ENCODE results near the gene BSG.

Gene BSG

DNA sequence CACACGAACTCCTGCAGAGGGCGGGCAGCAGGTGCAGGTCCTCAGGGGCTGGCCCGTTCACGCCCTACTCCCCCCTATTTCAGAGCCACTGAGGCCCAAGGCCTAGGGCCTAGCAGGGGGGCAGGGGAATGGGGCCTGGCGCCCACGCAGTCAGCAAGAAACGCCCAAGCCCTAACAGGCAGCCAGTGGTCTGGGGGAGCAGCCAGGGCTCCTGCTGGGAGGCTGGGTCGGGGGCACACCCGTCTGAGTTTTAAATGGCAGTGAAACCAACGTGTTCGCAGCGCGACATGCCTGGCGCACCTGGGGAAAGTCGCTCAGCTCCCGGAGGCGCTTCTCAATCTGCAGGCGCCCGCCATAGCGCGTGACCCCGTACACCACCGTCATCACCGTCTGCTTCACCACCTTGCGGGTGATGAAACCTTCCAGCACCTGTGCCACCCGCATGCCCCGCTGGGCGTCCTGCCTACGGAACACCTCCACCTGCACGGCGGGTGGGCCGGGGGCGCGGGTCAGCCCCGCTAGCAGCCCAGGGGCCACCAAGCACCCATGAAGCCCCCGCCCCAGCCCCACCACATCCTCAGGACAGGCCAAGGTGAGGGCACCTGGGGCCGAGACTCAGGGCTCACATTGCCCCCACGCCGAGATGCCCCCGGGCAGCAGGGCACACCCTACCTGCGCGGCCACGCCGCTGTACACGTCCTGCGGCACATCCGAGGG is 47.0 kb downstream of the BSG start:
- no peak for TF ChIP-seq ZNF830 (tag by site-specific recombination; IDR thresholded peaks at IDR 0.05; ENCODE audit: low read depth)
- TF ChIP-seq, protein P1, sequence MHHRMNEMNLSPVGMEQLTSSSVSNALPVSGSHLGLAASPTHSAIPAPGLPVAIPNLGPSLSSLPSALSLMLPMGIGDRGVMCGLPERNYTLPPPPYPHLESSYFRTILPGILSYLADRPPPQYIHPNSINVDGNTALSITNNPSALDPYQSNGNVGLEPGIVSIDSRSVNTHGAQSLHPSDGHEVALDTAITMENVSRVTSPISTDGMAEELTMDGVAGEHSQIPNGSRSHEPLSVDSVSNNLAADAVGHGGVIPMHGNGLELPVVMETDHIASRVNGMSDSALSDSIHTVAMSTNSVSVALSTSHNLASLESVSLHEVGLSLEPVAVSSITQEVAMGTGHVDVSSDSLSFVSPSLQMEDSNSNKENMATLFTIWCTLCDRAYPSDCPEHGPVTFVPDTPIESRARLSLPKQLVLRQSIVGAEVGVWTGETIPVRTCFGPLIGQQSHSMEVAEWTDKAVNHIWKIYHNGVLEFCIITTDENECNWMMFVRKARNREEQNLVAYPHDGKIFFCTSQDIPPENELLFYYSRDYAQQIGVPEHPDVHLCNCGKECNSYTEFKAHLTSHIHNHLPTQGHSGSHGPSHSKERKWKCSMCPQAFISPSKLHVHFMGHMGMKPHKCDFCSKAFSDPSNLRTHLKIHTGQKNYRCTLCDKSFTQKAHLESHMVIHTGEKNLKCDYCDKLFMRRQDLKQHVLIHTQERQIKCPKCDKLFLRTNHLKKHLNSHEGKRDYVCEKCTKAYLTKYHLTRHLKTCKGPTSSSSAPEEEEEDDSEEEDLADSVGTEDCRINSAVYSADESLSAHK (tag by site-specific recombination; IDR thresholded peaks at IDR 0.05) = no peak
- TF ChIP-seq, protein P2, sequence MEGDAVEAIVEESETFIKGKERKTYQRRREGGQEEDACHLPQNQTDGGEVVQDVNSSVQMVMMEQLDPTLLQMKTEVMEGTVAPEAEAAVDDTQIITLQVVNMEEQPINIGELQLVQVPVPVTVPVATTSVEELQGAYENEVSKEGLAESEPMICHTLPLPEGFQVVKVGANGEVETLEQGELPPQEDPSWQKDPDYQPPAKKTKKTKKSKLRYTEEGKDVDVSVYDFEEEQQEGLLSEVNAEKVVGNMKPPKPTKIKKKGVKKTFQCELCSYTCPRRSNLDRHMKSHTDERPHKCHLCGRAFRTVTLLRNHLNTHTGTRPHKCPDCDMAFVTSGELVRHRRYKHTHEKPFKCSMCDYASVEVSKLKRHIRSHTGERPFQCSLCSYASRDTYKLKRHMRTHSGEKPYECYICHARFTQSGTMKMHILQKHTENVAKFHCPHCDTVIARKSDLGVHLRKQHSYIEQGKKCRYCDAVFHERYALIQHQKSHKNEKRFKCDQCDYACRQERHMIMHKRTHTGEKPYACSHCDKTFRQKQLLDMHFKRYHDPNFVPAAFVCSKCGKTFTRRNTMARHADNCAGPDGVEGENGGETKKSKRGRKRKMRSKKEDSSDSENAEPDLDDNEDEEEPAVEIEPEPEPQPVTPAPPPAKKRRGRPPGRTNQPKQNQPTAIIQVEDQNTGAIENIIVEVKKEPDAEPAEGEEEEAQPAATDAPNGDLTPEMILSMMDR (tag by site-specific recombination; IDR thresholded peaks at IDR 0.05) = no peak
- TF ChIP-seq, protein P3, sequence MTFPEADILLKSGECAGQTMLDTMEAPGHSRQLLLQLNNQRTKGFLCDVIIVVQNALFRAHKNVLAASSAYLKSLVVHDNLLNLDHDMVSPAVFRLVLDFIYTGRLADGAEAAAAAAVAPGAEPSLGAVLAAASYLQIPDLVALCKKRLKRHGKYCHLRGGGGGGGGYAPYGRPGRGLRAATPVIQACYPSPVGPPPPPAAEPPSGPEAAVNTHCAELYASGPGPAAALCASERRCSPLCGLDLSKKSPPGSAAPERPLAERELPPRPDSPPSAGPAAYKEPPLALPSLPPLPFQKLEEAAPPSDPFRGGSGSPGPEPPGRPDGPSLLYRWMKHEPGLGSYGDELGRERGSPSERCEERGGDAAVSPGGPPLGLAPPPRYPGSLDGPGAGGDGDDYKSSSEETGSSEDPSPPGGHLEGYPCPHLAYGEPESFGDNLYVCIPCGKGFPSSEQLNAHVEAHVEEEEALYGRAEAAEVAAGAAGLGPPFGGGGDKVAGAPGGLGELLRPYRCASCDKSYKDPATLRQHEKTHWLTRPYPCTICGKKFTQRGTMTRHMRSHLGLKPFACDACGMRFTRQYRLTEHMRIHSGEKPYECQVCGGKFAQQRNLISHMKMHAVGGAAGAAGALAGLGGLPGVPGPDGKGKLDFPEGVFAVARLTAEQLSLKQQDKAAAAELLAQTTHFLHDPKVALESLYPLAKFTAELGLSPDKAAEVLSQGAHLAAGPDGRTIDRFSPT (tag by site-specific recombination; IDR thresholded peaks at IDR 0.05) = 0 out of 2 replicates have a peak, but pooled peaks have one; percentile 34
- POLR2A ChIA-PET = interaction anchor here (0.6 kb wide), 1 partner anchor 43 kb away, joined by 4 read pairs; the partner anchor contains the start of gene RNF126
- Histone ChIP-seq H3K4me3 (ENCODE audit: low read depth, low read length) (no peak overlapping the region), H3K4me1 (ENCODE audit: control insufficient read depth, insufficient read depth, low read length) (no peaks in the 10 kb centered on the region), H3K9me3 (ENCODE audit: control insufficient read depth, insufficient read depth, low read depth, low read length) (no peaks in the 10 kb centered on the region), H3K36me3 (ENCODE audit: control insufficient read depth in 2 of 2, insufficient read depth in 1 of 2, low read length in 2 of 2) (peaks cover 0 to 76% of the 10 kb centered on the region in 2 experiments; a peak in 1 of 3 replicates), H3K27ac (ENCODE audit: extremely low read depth, low read depth, low read length) (no peak overlapping the region)
- CTCF ChIA-PET = no interaction called here

DNA sequence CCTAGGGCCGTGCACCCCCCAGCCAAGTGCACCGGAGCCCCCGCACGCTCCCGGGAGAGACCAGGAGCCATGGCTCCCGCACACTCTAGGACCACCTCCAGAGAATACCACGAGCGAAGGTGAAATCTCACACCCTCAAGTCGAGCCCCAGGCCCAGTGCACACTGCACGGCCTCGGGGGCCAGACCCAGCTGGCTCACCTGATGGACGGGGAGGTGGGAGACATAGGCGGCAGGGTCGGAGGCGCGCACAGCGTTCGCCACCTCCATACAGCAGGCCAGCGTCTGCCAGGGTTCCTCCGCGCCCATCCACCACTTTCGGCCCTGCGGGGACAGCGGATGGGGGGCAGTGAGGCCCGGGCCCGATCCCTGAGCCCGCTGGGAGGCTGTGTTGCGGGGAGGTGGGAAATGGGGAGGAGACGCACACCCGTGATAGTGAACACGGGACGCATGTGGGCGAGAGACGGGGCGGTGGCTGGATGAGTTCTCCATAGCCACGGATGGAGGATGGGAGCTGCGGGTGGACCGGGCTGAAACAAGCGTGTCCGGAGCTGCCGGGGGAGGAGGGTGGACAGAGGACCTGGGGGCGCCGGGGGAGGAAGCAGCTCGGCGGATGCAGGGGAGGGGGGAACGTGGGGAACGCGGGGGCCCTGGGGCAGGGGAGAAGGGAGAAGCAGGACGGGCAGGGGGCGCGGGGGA is 47.9 kb downstream of the BSG start:
- CTCF ChIA-PET = no interaction called here
- no peak for TF ChIP-seq ZXDB (tag by site-specific recombination; IDR thresholded peaks at IDR 0.05)
- TF ChIP-seq ZBTB1 (tag by site-specific recombination; IDR thresholded peaks at IDR 0.05) = no peak
- TF ChIP-seq ZNF121 (tag by site-specific recombination; IDR thresholded peaks at IDR 0.05) = no peak
- TF ChIP-seq HOXD13 (CRISPR knock-in tag; IDR thresholded peaks at IDR 0.05; ENCODE audit: borderline replicate concordance) = no peak
- no peak for TF ChIP-seq SP3 (tag by site-specific recombination; IDR thresholded peaks at IDR 0.05)
- TF ChIP-seq ZNF549 (tag by site-specific recombination; IDR thresholded peaks at IDR 0.05) = no peak
- no peak for TF ChIP-seq ZNF843 (tag by site-specific recombination; IDR thresholded peaks at IDR 0.05)
- TF ChIP-seq ZNF768 (tag by site-specific recombination; IDR thresholded peaks at IDR 0.05) = no peak
- TF ChIP-seq, protein P4, sequence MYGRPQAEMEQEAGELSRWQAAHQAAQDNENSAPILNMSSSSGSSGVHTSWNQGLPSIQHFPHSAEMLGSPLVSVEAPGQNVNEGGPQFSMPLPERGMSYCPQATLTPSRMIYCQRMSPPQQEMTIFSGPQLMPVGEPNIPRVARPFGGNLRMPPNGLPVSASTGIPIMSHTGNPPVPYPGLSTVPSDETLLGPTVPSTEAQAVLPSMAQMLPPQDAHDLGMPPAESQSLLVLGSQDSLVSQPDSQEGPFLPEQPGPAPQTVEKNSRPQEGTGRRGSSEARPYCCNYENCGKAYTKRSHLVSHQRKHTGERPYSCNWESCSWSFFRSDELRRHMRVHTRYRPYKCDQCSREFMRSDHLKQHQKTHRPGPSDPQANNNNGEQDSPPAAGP (tag by site-specific recombination; IDR thresholded peaks at IDR 0.05) = no peak
- no peak for TF ChIP-seq ZNF239 (tag by site-specific recombination; IDR thresholded peaks at IDR 0.05)
- TF ChIP-seq ZNF324 (tag by site-specific recombination; IDR thresholded peaks at IDR 0.05) = no peak
- TF ChIP-seq, protein P5, sequence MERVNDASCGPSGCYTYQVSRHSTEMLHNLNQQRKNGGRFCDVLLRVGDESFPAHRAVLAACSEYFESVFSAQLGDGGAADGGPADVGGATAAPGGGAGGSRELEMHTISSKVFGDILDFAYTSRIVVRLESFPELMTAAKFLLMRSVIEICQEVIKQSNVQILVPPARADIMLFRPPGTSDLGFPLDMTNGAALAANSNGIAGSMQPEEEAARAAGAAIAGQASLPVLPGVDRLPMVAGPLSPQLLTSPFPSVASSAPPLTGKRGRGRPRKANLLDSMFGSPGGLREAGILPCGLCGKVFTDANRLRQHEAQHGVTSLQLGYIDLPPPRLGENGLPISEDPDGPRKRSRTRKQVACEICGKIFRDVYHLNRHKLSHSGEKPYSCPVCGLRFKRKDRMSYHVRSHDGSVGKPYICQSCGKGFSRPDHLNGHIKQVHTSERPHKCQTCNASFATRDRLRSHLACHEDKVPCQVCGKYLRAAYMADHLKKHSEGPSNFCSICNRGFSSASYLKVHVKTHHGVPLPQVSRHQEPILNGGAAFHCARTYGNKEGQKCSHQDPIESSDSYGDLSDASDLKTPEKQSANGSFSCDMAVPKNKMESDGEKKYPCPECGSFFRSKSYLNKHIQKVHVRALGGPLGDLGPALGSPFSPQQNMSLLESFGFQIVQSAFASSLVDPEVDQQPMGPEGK (tag by site-specific recombination; IDR thresholded peaks at IDR 0.05) = no peak
- no peak for TF ChIP-seq ZNF157 (tag by site-specific recombination; IDR thresholded peaks at IDR 0.05)
- TF ChIP-seq ZNF660 (tag by site-specific recombination; IDR thresholded peaks at IDR 0.05) = no peak
- no peak for TF ChIP-seq ZNF677 (tag by site-specific recombination; IDR thresholded peaks at IDR 0.05)
- no peak for TF ChIP-seq ZBTB21 (tag by site-specific recombination; IDR thresholded peaks at IDR 0.05)
- no peak for TF ChIP-seq ZNF2 (tag by site-specific recombination; IDR thresholded peaks at IDR 0.05)
- TF ChIP-seq, protein P6, sequence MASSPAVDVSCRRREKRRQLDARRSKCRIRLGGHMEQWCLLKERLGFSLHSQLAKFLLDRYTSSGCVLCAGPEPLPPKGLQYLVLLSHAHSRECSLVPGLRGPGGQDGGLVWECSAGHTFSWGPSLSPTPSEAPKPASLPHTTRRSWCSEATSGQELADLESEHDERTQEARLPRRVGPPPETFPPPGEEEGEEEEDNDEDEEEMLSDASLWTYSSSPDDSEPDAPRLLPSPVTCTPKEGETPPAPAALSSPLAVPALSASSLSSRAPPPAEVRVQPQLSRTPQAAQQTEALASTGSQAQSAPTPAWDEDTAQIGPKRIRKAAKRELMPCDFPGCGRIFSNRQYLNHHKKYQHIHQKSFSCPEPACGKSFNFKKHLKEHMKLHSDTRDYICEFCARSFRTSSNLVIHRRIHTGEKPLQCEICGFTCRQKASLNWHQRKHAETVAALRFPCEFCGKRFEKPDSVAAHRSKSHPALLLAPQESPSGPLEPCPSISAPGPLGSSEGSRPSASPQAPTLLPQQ (tag by site-specific recombination; IDR thresholded peaks at IDR 0.05) = no peak
- no peak for TF ChIP-seq ZBTB20 (tag by site-specific recombination; IDR thresholded peaks at IDR 0.05)

More for the DNA sequence above, 47.9 kb downstream of the BSG start:
- H3K36me3 ChIP-seq (ENCODE audit: control insufficient read depth in 2 of 2, insufficient read depth in 1 of 2, low read length in 2 of 2) = peaks cover 0 to 78% of the 10 kb centered on the region in 2 experiments; a peak in 2 of 3 replicates
- H3K4me3 ChIP-seq (ENCODE audit: low read depth, low read length) = no peak overlapping the region
- no peaks in the 10 kb centered on the region for H3K9me3 ChIP-seq (ENCODE audit: control insufficient read depth, insufficient read depth, low read depth, low read length)
- POLR2A ChIA-PET = no interaction called here
- H3K4me1 ChIP-seq (ENCODE audit: control insufficient read depth, insufficient read depth, low read length) = no peaks in the 10 kb centered on the region
- H3K27ac ChIP-seq (ENCODE audit: extremely low read depth, low read depth, low read length) = no peak overlapping the region
